Loucy (cell line): Measurements from ENCODE around the gene KCNK13.

Experiments
- EZH2phosphoT487 ChIP-seq: fragments of 200-600 bp; IDR thresholded peaks from 2 replicates; pipeline ENCODE4 v1.6.1; 2018; ENCODE audit warnings: antibody characterized with exemption, mild to moderate bottlenecking, moderate library complexity, borderline replicate concordance
- TF ChIP-seq, protein P1 (sequence below): fragments of 200-600 bp; sonication (generic); conservative IDR thresholded peaks from 2 replicates; pipeline ENCODE4 v1.5.1; 2014; ENCODE audit warnings: mild to moderate bottlenecking, antibody characterized with exemption, low read length

DNA sequence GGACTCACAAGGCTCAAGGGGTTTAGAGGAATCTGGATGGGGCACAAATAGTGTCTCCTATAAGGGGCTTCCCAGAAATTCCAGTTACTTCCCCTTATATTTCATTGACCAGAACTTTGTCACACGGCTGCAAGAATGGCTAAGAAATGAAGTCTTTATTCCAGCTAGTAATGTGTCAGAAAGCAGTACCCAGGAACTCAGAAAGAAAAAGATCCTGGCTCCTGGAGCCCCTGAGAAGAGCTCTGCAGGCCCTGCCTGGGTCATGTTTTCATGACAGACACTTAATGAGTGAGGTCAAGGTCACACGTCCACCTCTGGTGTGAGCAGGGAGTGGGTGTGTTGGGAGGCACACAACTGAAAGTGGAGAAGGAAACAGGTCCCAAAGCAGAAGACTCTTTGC, 17.8 kb downstream of the KCNK13 start:
- TF ChIP-seq, protein P1, sequence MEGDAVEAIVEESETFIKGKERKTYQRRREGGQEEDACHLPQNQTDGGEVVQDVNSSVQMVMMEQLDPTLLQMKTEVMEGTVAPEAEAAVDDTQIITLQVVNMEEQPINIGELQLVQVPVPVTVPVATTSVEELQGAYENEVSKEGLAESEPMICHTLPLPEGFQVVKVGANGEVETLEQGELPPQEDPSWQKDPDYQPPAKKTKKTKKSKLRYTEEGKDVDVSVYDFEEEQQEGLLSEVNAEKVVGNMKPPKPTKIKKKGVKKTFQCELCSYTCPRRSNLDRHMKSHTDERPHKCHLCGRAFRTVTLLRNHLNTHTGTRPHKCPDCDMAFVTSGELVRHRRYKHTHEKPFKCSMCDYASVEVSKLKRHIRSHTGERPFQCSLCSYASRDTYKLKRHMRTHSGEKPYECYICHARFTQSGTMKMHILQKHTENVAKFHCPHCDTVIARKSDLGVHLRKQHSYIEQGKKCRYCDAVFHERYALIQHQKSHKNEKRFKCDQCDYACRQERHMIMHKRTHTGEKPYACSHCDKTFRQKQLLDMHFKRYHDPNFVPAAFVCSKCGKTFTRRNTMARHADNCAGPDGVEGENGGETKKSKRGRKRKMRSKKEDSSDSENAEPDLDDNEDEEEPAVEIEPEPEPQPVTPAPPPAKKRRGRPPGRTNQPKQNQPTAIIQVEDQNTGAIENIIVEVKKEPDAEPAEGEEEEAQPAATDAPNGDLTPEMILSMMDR = no peak
- no peak for TF ChIP-seq EZH2phosphoT487
